Measurements from ENCODE around the gene TRNAU1AP.
"Not testable (repeated sequence)": the region's sequence is repeated elsewhere in the genome, so short reads cannot be mapped to it uniquely, and the experiment has no call there.

TRNAU1AP gene

DNA sequence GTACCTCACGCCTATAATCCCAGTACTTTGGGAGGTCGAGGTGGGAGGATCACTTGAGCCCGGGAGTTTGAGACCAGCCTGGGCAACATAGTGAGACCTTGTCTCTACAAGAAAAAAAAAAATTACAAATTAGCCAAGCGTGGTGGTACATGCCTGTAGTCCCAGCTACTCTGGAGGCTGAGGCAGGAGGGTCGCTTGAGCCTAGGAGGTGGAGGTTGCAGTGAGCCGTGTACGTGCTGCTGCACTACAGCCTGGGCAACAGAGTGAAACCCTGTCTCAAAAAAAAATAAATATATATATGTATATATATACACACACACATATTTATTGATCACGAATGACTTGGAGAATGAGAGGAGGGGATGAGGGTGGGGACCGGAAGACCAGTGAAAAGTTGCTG, 30.3 kb upstream of the TRNAU1AP start:
- not testable (repeated sequence) for DNase-seq

DNA sequence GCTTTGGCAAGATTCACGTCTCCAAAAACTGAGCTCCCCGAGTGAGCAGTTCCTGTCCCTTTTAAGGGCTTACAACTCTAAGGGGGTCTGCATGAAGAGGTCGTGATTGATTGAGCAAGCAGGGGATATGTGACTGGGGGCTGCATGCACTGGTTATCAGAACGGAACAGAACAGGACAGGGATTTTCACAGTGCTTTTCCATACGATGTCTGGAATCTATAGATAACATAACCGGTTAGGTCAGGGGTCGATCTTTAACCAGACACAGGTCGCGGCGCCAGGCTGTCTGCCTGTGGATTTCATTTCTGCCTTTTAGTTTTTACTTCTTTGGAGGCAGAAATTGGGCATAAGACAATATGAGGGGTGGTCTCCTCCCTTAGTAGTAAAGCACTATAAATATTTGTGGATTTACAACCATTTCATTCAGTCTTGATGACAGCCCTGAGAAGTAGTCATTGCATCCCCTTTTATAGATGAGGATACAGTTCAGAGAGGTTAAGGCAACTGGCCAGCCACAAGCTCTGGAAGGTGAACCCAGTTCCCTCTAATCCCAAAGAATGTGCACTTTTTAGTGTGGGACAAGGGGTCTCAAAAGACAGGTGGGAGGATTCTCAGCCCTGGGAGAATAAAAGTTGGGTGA, 27.8 kb upstream of the TRNAU1AP start:
- DNase-seq: not testable (repeated sequence)

DNA sequence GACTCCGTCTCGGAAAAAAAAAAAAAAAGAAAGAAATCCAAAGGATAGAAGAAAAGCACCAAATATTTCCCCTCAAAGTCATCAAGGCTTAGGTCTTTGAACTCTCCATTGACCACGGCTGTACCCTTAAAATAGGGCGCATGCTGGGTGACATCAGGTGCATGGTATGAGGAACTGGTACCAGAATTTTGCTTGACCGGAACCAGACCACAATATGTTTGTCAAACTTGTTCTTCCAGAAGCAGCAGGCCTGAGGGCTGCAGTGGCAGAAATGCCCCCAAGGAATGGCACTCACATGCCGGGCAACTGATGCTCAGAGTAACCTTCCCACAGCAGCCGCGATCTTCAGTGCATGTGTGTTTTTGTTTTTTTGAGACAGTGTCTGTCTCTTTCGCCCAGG, 26.0 kb upstream of the TRNAU1AP start:
- no peak for DNase-seq

DNA sequence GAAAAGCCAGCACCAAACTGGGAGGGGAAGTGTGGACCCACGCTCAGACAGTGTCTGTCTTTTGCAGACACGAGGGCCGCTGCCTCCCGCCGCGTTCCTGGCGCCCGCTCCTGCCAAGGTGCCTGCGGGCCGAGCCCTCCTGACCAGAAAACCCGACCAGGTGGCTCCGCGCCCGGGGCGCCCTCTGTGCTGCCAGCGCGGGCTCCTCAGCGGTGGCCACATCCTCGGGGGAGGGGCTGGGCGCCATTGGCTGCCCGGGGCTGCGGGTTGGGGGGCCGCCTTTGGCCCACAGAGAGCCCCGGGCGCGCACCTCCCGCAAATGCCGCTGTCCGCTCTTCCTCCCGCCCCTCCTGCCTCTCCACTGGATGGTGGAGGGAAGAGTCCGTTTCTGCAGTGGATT, 22.4 kb upstream of the TRNAU1AP start:
- DNase-seq: no peak

DNA sequence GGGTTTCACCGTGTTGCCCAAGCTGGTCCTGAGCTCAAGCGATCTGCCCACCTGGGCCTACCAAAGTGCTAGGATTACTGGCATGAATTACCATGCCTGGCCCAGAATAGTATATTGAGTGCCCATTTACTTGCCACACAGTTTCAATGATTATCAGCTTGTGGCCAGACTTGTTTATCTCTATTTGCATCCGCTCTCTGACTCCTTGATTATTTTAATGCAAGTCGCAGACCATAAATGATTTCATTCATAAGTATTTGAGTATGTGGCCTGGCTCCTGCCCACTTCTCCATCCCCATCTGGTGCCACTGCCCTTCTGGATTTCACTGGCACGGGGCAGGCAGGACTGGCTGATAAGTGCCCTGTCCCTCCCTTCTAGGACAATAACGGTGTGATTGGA, 18.2 kb upstream of the TRNAU1AP start:
- no peak for DNase-seq

DNA sequence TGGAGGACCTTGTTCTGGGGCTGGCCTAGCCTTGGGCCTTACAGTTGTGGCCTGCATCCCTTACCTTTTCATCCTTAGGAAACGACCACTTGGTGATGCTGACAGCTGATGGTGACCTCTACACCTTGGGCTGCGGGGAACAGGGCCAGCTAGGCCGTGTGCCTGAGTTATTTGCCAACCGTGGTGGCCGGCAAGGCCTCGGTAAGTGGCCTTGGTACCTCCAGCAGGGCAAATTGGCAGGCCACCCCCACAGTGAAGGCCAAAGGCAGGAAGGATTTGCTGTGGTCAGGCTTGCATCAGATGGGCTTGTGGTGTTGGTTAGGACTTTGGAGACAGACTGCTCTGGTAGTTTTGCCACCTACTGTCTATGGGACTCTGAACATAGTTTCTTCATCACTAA, 17.7 kb upstream of the TRNAU1AP start:
- no peak for DNase-seq

DNA sequence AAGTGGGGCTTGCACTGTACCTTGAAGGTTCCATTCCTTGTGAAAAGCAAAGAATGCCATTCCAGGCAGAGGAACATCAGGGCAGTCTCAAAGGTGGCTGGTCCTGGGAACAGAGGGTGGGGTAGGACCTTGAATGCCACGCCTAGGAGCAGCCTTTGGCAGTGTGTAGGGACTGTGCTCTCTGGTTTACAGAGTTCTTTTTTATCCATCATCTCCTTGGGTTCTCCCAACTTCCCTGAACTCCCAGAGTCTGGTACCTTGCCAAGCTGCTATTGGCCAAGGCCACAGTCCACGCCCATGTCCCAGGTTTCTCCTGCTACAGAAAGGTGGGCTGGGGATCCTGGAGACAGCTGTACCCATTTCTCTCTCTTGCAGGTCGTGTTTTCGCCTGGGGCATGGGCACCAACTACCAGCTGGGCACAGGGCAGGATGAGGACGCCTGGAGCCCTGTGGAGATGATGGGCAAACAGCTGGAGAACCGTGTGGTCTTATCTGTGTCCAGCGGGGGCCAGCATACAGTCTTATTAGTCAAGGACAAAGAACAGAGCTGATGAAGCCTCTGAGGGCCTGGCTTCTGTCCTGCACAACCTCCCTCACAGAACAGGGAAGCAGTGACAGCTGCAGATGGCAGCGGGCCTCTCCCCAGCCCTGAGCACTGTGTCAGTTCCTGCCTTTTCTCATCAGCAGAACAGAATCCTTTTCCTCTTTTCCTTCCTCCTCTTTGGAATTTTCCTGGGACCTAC, 15.3 kb upstream of the TRNAU1AP start:
- DNase-seq: no peak

DNA sequence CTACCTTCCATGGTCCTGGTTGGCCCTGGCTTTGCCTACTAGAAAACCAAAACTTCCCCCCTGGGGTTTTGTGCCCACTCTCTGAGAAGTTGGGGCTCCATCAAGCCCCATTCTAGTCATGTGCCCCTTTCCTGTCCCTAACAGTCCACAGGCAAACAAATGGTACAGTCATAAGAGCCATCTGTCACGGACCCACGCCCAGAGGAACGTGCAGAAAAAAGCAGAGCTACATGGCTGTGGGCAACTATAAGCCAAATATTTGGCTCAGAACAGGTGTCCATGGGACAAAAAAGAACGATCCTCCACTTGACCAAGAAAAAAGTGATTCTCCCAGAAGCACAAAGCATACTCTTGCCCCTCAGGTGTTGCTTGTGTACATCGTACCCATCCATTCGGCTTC, 14.6 kb upstream of the TRNAU1AP start:
- no peak for DNase-seq

DNA sequence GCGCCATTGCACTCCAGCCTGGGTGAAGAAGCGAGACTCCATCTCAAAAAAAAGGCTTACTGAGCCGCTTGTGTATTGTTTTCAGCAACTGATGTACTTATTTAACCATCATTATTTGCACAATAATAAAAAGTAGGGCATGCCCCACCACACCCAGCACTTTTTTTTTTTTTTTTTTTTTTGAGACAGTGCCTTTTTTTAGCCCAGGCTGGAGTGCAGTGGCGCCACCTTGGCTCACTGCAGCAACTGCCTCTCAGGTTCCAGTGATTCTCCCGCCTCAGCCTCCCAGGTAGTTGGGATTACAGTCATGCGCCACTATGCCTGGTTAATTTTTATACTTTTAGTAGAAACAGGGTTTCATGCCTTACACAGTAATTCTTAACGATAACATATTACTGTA, 12.2 kb upstream of the TRNAU1AP start:
- no peak for DNase-seq

DNA sequence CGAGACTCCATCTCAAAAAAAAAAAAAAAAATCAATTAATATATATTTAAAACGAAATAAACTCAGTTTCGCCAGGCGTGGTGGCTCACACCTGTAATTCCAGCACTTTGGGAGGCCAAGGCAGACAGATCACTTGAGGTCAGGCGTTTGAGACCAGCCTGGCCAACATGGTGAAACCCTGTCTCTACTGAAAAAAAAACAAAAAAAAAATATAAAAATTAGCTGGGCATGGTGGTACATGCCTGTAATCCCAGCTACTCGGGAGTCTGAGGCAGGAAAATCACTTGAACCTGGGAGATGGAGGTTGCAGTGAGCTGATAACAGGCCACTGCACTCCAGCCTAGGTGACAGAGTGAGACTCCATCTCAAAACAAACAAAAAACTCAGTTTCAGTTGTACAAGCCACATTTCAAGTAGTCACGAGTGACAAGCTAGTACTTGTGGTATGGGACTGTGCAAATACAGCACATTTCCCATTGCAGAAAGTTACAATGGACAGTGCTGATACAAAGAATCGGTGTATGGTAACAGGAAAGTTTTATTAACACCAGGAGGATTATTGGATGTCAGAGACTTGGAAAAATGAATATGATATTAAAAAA, 11.4 kb upstream of the TRNAU1AP start:
- DNase-seq: not testable (repeated sequence)

DNA sequence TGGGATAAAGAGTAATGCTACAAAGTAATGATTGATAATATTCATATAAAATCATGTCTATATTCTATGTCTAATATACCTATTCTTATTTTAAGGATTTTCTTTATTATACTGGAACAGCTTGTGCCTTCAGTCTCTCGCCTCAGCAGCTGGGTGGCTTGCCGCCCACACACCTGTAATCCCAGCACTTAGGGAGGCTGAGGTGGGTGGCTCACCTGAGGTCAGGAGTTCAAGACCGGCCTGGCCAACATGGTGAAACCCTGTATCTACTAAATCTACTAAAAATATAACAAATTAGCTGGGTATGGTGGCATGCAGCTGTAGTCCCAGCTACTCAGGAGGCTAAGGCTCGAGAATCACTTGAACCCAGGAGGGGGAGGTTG, 7.6 kb upstream of the TRNAU1AP start:
- DNase-seq: no peak

DNA sequence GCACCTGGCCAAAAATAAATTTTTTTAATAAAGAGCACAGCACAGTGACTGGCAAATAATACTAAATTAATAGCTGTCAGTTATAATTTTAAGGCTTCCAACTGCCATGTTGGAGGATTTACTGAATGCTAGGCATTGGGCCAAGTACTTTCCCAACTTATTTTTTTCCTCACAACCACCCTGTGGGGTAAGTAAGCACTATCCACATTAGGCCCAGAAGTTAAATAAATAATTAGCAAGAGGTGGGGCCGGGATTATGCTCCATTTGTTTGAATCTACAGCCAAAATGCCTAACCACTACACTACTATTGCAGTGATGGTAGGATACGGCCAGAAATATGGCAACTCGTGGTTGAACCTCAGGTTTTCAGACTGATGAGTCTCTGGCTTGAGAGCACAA, 4.6 kb upstream of the TRNAU1AP start:
- DNase-seq: no peak

DNA sequence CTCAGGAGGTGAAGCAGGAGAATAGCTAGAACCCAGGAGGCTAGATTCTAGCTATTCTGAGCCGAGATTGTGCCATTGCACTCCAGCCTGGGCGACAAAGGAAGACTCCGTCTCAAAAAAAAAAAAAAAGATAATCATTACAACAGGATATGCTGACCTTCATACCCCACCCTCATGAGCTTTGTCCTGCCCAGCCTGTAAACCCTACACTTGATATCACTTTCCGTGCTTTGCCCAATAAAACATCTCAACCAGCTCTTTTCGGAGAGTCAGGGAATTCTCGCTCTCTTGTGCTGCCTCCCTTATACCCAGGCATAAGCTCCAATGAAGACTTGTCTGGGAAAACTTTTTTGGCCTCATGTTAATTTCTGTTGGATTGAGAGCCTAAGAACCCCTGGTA, 1.5 kb upstream of the TRNAU1AP start:
- no peak for DNase-seq

DNA sequence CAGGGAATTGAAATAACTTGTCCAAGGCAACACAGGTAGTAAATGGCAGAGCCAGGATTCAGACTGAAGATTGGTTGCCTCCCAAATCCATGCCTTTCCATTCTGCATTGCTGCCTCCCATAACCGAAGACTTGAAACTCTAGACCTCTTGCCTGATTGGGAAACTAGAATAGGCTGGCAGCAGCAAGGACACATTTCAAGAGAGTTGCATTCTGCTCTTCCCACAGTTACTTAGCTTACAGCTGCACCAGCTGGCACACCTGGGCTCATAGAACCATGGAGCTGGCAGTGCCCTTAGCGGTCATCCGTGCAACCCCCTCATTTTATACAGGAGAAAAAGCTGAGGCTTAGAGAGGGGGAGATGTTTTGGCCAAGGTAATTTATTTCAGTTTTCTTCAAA, 8.0 kb downstream of the TRNAU1AP start:
- DNase-seq: no peak

DNA sequence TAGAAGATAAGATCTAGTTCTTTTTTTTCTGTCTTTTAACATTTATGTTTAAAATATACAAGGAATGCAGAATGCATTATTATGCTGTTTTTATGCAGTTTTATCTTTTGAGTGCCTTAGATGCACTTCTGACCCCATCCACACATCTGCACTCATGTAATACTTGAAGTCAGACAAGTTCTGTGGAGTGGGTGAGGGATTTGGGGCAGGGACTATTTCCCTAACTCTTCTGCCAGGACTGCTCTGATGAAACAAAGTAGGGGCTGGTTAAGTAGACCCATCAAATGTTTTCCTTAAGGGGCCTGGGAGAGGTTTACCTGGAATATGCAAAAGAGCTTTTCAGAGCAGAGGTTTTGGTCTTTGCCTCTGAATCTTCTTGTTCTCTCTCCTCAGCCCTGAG, 11.4 kb downstream of the TRNAU1AP start:
- DNase-seq: no peak

DNA sequence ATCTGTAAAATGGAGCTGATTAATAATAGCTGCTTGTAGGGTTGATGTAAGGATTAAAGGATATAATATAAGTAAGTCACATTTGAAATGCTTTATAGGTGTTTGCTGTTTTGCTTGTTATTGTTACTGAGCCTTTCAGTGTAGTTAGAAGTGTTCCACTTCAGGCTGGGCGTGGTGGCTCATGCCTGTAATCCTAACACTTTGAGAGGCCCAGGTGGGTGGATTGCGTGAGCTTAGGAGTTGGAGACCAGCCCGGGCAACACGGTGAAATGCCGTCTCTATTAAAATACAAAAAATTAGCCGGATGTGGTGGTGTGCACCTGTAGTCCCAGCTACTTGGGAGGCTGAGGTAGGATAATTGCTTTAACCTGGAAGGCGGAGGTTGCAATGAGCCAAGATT, 12.2 kb downstream of the TRNAU1AP start:
- no peak for DNase-seq

DNA sequence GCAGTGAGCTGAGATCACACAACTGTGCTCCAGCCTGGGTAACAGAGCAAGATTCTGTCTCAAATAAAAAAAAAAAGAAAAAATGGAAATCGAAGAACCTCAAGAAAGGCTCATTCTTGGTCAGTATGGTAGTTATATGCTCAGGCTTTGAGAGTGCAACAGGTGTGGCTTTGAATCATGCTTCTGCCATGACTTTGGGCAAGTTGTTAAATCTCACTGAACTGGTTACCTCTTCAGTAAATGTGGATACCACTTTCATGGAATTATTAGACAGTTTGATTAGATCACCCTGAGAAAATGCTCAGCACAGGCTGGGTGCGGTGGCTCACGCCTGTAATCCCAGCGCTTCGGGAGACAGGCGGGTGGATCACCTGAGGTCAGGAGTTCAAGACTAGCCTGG, 12.8 kb downstream of the TRNAU1AP start:
- DNase-seq: no peak

DNA sequence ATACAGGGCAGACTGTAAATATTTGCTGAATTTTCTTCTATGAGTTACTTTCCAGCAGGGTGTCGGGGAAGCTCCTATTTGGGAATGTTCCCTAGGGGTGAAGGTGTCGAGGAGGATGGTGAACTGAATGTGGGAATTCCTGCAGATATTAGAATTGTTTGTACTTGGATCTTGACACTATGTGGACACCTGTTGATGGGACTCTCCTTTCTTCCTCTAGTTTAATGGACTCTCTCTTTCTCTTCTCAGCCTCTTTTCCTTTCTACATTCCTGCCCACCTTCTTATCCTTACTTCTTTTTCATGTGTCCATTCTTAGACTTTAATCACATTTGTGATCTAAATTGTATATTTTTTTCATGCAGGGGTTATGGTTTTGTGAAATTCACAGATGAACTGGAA, 14.0 kb downstream of the TRNAU1AP start:
- no peak for DNase-seq

DNA sequence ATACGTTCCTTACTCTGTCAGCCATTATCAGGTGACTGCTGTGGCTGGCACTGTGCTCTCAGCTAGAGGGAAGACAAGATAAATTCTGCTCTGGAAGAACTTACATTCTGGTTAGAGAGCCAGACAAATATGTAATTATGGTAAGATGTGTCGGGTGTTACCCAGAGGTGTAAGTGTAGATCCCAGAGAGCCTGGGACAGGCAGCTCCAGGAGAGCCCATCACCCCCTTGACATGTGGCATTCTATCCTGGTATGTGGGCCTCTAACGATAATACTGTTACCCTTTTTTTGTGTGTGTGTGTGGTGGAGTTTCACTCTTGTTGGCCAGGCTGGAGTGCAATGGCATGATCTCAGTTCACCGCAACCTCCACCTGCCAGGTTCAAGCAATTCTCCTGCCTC, 19.0 kb downstream of the TRNAU1AP start:
- no peak for DNase-seq

DNA sequence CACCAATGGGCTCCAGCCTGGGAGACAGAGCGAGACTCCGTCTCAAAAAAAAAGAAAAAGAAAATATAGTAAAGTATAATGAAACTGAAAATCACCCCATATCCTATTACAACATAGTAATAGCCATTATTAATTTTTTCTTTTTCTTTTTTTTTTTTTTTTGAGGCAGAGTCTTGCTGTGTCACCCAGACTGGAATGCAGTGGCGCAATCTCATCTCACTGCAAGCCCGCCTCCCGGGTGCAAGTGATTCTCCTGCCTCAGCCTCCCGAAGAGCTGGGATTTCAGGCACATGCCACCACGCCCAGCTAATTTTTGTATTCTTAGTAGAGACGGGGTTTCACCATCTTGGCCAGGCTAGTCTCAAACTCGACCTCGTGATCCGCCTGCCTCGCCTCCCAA, 20.0 kb downstream of the TRNAU1AP start:
- not testable (repeated sequence) for DNase-seq

DNA sequence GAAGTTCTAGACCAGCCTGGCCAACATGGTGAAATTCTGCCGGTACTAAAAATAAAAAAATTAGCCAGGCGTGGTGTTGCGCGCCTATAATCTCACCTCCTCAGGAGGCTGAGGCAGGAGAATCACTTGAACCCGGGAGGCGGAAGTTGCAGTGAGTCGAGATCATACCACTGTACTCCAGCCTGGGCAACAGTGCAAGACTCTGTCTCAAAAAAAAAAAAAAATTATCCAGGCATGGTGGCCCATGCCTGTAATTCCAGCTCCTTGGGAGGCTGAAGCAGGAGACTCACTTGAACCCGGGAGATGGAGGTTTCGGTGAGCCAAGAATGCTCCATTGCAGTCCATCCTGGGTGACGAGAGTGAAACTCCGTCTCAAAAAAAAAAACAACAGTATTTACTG, 20.7 kb downstream of the TRNAU1AP start:
- no peak for DNase-seq

DNA sequence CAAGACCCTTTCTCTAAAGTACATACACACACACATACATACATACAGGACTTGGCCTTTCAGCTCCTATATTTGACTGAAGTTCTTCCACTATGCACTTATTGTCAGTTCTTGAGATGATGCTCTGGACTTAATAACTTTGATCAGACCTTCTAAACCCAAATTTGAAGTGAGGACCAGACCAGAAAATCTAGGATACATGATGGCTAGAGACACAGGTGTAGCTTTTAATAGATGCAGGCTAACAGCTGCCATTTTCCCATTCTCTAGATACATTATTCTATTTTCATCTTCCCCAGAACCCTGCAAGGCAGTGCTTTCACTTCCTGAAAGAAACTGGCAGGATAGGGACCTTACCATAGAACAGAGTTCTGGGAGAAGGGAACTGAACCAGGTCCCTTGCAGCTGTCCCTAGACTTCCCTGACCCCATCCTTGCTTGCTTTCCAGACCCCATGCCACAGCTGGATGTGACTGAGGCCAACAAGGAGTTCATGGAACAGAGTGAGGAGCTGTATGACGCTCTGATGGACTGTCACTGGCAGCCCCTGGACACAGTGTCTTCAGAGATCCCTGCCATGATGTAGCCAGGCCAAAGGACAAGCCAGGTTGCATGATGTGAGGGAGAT, 24.3 kb downstream of the TRNAU1AP start:
- no peak for DNase-seq

DNA sequence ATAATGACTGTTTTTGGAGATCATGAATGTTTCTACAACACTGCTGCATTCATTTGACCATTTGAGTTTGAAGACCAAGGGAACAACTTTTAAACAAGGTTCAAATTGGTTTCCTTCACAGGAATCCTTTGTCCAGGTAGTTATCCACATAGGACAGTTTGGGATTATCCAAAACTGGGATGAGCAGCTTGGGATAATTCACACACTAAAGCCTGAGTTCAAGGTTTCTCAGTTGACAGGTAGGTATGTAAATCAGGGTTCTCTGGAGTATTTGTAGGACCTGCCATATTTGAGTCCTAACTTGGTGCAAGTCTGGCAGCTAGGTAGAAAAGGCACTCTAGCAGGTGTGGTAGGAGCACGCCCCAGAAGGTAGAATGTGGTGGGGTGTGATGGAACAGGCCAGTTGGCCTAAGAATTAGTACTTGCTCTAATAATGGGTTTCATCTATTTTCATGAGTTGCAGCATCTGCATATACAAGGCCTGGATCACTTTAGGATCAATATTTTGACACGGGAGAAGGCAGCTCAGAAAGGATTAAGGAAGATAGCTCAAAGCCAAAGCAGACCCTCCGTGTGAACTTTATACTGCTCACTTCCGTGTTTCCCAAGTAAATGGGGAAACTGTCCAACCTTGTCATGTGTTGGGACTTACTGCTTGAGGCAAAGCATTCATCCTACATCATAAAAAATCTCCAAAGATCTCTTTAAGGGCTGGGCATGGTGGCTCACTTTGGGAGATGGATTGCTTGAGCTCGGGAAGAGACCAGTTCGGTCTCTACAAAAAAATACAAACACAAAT, 25.1 kb downstream of the TRNAU1AP start:
- DNase-seq: no peak

Data from stimulated activated CD4-positive, alpha-beta T cell treated with anti-CD3 and anti-CD28 coated beads, Interleukin-1b, Interleukin-23, amount 100 ng/mL, for 48 hours (primary cell).